Smooth muscle cell (in vitro differentiated cells): ENCODE measurements around the gene MANSC1. TPM values are rescaled to one million over a fixed set of nuclear protein-coding genes. Genes with fewer than 3 reads are reported as not detected.

Experiments used
- DNase-seq: peaks from one replicate; lab custom pipeline; 2025; ENCODE audit not compliant: unreplicated experiment; lab: John Stamatoyannopoulos, UW
- H2AFZ ChIP-seq: fragments of 200-600 bp; sonication (generic); 2 replicates; pipeline ENCODE4 v1.6.0; 2016; ENCODE audit warnings: antibody characterized with exemption, low read depth, mild to moderate bottlenecking
- H3F3A ChIP-seq: fragments of 200-600 bp; sonication (generic); 2 replicates; pipeline ENCODE4 v1.6.0; 2017; ENCODE audit warnings: antibody characterized with exemption, low read depth
- H3K27ac ChIP-seq: fragments of 200-600 bp; sonication (generic); 2 replicates; pipeline ENCODE4 v1.5.1; 2016; ENCODE audit warnings: low read depth, mild to moderate bottlenecking
- H3K27me3 ChIP-seq: fragments of 200-600 bp; sonication (generic); 2 replicates; pipeline ENCODE4 v1.6.1; 2016; ENCODE audit warnings: low read depth, mild to moderate bottlenecking
- H3K36me3 ChIP-seq: fragments of 200-600 bp; sonication (generic); 2 replicates; pipeline ENCODE4 v1.5.1; 2016; ENCODE audit warnings: low read depth
- H3K4me1 ChIP-seq: fragments of 200-600 bp; sonication (generic); 2 replicates; pipeline ENCODE4 v1.5.1; 2016; ENCODE audit warnings: low read depth
- H3K4me2 ChIP-seq: fragments of 200-600 bp; sonication (generic); 2 replicates; pipeline ENCODE4 v1.6.0; 2016; ENCODE audit warnings: mild to moderate bottlenecking
- H3K4me3 ChIP-seq: fragments of 200-600 bp; sonication (generic); 2 replicates; pipeline ENCODE4 v1.5.1; 2016; ENCODE audit warnings: mild to moderate bottlenecking
- H3K79me2 ChIP-seq: fragments of 200-600 bp; sonication (generic); 2 replicates; pipeline ENCODE4 v1.6.0; 2016; ENCODE audit warnings: low read depth, mild to moderate bottlenecking
- H3K9ac ChIP-seq: fragments of 200-600 bp; sonication (generic); 2 replicates; pipeline ENCODE4 v1.6.0; 2016; ENCODE audit warnings: low read depth
- H3K9me3 ChIP-seq: fragments of 200-600 bp; sonication (generic); replicated peaks from 2 replicates; pipeline ENCODE4 v1.5.1; 2016; ENCODE audit warnings: low read depth
- H4K20me1 ChIP-seq: fragments of 200-600 bp; sonication (generic); 2 replicates; pipeline ENCODE4 v1.6.0; 2016; ENCODE audit warnings: low read depth
- WGBS: methylation state at CpG from one replicate; pipeline ENCODE4 v1.1.7; 2016; ENCODE audit warnings: low lambda C conversion rate; 5-methylcytosine and 5-hydroxymethylcytosine counted together
- polyA plus RNA-seq: library from polyadenylated mRNA; unstranded; fragments of >200 nt; fragmentation: Nextera tagmentation; extraction: Ambion mirVana; gene quantifications from 2 replicates; pipeline ENCODE4 v1.2.1, GENCODE V29; 2016
- total RNA-seq: library from RNA; depleted of rRNA; stranded (reverse); fragments of >200 nt; gene quantifications from 2 replicates; pipeline ENCODE4 v1.2.3, GENCODE V29; 2014
- TF ChIP-seq, protein P1 (sequence below): fragments of 200-600 bp; sonication (generic); IDR thresholded peaks from 2 replicates; pipeline ENCODE4 v1.5.1; 2017; ENCODE audit warnings: borderline replicate concordance, mild to moderate bottlenecking, antibody characterized with exemption; ENCODE audit not compliant: insufficient read depth, poor library complexity, severe bottlenecking

MANSC1 gene
- total and polyA plus RNA-seq, 2 experiments from 2014 or later = 0.09 to 5.1 TPM

DNA sequence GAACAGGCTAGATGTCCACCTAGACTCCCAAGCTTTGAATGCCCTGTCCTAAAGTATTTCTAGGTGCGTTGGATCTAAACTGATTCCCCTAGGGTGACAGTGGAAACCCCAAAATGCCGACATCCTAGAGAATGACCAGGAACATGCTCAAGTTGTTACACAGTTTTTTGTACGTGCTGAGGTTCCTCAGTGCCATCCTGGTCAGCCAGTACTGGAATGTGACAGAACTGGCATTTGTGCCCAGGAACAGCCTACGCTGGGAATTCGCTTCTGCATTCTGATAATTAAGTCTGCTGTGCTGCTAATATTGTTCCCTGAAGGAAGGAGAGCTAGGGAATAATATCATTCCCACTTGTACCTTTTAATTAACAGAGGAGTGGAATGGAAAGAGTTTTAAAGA lies 47.1 kb upstream of the MANSC1 start:
- no peaks in the 10 kb centered on the region for H3K9me3 ChIP-seq
- H3K79me2 ChIP-seq = no peaks in the 10 kb centered on the region
- no peak overlapping the region for H3K9ac ChIP-seq
- H3K4me3 ChIP-seq = no peak overlapping the region
- peaks cover 3% of the 10 kb centered on the region for H4K20me1 ChIP-seq
- TF ChIP-seq, protein P1, sequence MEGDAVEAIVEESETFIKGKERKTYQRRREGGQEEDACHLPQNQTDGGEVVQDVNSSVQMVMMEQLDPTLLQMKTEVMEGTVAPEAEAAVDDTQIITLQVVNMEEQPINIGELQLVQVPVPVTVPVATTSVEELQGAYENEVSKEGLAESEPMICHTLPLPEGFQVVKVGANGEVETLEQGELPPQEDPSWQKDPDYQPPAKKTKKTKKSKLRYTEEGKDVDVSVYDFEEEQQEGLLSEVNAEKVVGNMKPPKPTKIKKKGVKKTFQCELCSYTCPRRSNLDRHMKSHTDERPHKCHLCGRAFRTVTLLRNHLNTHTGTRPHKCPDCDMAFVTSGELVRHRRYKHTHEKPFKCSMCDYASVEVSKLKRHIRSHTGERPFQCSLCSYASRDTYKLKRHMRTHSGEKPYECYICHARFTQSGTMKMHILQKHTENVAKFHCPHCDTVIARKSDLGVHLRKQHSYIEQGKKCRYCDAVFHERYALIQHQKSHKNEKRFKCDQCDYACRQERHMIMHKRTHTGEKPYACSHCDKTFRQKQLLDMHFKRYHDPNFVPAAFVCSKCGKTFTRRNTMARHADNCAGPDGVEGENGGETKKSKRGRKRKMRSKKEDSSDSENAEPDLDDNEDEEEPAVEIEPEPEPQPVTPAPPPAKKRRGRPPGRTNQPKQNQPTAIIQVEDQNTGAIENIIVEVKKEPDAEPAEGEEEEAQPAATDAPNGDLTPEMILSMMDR = no peak
- H3K36me3 ChIP-seq = no peaks in the 10 kb centered on the region
- 89% methylated on average over 5 of the region's 5 CpGs for WGBS
- DNase-seq = no peak
- H3K27ac ChIP-seq = peak overlapping the region; percentile 76
- no peaks in the 10 kb centered on the region for H3K4me1 ChIP-seq
- H3F3A ChIP-seq = no peaks in the 10 kb centered on the region
- no peak overlapping the region for H3K4me2 ChIP-seq
- H3K27me3 ChIP-seq = no peaks in the 10 kb centered on the region
- no peak overlapping the region for H2AFZ ChIP-seq

DNA sequence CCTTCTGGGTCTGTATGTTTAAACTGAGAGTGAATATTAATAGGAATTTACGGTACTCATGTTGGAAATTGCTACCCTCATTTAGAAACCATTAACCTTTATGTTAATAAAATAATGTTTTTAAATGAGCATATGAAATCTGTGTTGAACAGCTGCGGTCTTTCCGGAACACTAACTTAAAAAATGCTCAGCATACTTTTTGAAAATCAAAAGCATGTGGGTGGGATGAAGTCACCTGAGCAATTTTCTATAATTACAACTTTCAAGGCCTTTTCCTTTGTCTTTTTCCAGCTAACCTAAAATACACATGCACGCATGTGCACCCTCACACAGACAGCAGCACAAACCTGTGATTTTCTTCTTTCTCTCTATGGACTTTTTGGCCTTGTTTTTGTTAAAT lies 46.7 kb upstream of the MANSC1 start:
- H3K9ac ChIP-seq = no peak overlapping the region
- DNase-seq = no peak
- H3F3A ChIP-seq = no peaks in the 10 kb centered on the region
- no peak overlapping the region for H3K4me2 ChIP-seq
- H2AFZ ChIP-seq = no peak overlapping the region
- H3K27me3 ChIP-seq = no peaks in the 10 kb centered on the region
- TF ChIP-seq, protein P1 = no peak
- 83% methylated on average over 4 of the region's 4 CpGs for WGBS
- H3K27ac ChIP-seq = peak overlapping the region; percentile 76
- no peaks in the 10 kb centered on the region for H3K79me2 ChIP-seq
- no peaks in the 10 kb centered on the region for H3K9me3 ChIP-seq
- no peak overlapping the region for H3K4me3 ChIP-seq
- no peaks in the 10 kb centered on the region for H3K4me1 ChIP-seq
- no peaks in the 10 kb centered on the region for H3K36me3 ChIP-seq
- peaks cover 4% of the 10 kb centered on the region for H4K20me1 ChIP-seq

DNA sequence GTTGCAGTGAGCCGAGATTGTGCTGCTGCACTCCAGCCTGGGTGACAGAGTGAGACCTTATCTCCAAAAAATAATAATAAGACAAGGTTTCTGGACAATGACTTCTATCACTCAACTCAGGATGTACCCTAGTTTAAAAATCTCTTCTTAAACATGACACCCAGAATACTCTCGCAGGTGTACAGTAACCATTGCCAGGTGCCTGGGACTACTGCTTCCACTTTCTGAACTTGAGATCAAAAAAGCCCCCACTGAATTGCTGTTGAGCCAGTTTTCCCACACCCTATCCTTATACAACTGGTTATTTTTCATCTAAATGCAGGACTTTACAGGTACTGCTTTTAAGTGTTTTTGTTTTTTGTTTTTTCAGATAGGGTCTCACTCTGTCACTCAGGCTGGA lies 43.1 kb upstream of the MANSC1 start:
- WGBS = 94% methylated on average over 2 of the region's 2 CpGs
- H3K27me3 ChIP-seq = no peaks in the 10 kb centered on the region
- no peak for DNase-seq
- no peaks in the 10 kb centered on the region for H3K9me3 ChIP-seq
- no peak overlapping the region for H3K4me3 ChIP-seq
- no peaks in the 10 kb centered on the region for H3K36me3 ChIP-seq
- H3K79me2 ChIP-seq = no peaks in the 10 kb centered on the region
- no peak overlapping the region for H3K9ac ChIP-seq
- H3K4me1 ChIP-seq = no peaks in the 10 kb centered on the region
- H4K20me1 ChIP-seq = peaks cover 4% of the 10 kb centered on the region
- no peak overlapping the region for H3K4me2 ChIP-seq
- H2AFZ ChIP-seq = no peak overlapping the region
- TF ChIP-seq, protein P1 = no peak
- H3K27ac ChIP-seq = no peak overlapping the region
- H3F3A ChIP-seq = no peaks in the 10 kb centered on the region

DNA sequence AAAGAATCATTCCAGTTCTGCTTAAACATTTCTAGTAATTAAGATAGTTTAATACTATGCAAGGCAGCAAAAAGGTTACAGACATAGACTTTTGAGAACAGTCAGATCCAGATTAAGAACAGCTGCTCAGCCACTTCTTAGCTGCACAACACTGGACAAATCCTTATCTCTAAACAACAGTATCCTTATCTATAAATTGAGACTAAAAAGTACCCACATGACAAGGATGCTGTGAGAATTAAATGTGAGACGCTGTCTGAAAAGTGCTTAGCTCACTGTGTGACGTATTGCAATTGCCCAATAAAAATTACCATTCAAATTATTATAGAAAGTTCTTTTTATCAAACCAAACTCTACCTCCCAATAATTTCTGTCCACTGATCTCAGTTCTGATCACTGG lies 42.4 kb upstream of the MANSC1 start:
- Histone ChIP-seq H3K4me2 (no peak overlapping the region), H3K4me1 (no peaks in the 10 kb centered on the region), H2AFZ (no peak overlapping the region), H3K36me3 (no peaks in the 10 kb centered on the region), H3K4me3 (no peak overlapping the region), H3K9ac (no peak overlapping the region), H3K79me2 (no peaks in the 10 kb centered on the region), H3F3A (no peaks in the 10 kb centered on the region), H3K27ac (no peak overlapping the region), H3K9me3 (no peaks in the 10 kb centered on the region), H3K27me3 (no peaks in the 10 kb centered on the region), H4K20me1 (peaks cover 4% of the 10 kb centered on the region)
- WGBS = 23% methylated on average over 2 of the region's 2 CpGs
- TF ChIP-seq, protein P1 = no peak
- DNase-seq = no peak
